Measurements from ENCODE around the gene KCTD5.
"Not testable (repeated sequence)": the region's sequence is repeated elsewhere in the genome, so short reads cannot be mapped to it uniquely, and the experiment has no call there.

The KCTD5 gene

GRCh38 chr16:2686075-2686474, 3.8 kb downstream of the KCTD5 start:
- FAIRE-seq, result peak; percentile 100
- not testable (repeated sequence) for DNase-seq (ENCODE audit: insufficient read length, low spot score)

DNA sequence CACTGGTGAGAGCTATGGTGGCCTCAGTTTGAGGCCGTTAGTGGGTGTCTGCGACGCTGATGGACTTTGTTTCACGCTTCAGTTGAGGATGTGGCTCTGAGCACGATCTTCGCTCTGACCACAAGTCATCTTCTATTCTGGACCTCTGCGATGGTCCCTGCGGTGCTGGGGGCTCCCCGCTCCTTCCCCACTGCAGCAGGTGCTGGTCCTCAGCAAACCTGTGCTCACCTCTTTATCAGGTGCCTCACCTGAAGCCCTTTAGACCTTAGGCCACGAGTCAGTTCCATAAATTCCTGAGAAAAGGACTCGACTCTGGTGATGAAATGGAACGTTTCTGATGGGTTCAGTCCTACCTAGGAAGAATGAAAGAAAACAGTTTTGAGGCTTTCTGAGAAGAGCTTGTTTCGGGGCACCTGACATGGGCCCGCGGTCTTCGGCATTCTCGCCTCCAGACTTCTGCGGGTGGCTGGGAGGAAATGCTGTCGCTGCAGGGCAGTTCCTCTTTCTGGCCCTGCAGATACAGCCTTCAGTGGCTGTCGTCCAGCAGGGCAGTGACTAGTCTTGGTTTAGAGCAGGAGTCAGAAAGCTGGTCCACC, 4.7 kb downstream of the KCTD5 start:
- FAIRE-seq (no peak), DNase-seq (ENCODE audit: insufficient read length, low spot score) (peak; percentile 90)
- TF ChIP-seq POLR2AphosphoS5 (IDR thresholded peaks at IDR 0.05; ENCODE audit: low read depth, low read length), result no peak
- TF ChIP-seq TAF1 (IDR thresholded peaks at IDR 0.05; ENCODE audit: low read depth, low read length), result no peak
- no peak for TF ChIP-seq PAX5 (IDR thresholded peaks at IDR 0.05; ENCODE audit: insufficient read depth, low read length, severe bottlenecking)
- peak; percentile 100 for TF ChIP-seq SPI1 (IDR thresholded peaks at IDR 0.05; ENCODE audit: low read depth, low read length)

DNA sequence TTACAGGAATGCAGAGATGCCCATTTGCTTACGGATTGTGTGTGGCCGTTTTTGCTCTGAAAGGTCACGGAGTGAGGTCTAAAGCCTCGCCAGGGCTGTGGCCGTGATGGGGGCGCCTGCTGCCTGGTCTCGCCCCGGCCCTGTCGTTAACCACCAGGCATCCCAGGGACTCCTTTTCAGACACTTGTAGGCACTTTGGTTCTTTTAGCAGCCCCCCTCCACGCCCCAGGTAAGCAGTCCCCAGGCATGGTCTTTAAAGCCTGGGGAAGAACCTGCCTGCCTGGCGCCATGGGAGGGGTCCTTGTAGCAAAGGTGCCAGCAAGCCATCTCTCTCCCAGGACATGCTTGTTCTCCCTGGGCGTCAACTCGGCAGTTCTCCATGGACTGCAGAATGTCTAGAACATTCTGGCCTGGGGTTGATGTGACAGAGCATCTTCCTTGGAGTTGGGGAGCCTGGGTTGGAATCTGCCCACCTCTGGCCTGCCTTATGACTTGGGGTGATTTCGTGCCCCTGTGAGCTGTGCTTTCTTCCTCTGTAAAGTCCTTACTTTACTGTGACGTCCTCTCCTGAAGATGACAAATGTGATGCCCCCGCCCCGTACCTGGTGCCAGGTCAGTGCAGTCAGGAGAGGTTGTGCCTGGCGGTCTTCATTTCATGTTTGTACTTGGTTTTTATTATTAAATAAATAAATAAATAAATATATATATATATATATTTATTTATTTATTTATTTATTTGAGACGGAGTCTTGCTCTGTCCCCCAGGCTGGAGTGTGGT, 5.4 kb downstream of the KCTD5 start:
- FAIRE-seq (peak; percentile 9), DNase-seq (ENCODE audit: insufficient read length, low spot score) (no peak)
- TF ChIP-seq POU2F2 (IDR thresholded peaks at IDR 0.05; ENCODE audit: low read depth, low read length) (no peak), PAX5 (IDR thresholded peaks at IDR 0.05; ENCODE audit: insufficient read depth, low read length, severe bottlenecking) (no peak), SPI1 (IDR thresholded peaks at IDR 0.05; ENCODE audit: low read depth, low read length) (no peak), POLR2AphosphoS5 (IDR thresholded peaks at IDR 0.05; ENCODE audit: low read depth, low read length) (no peak), TAF1 (IDR thresholded peaks at IDR 0.05; ENCODE audit: low read depth, low read length) (no peak), POLR2A (IDR thresholded peaks at IDR 0.05; ENCODE audit: low read depth, low read length) (no peak)

DNA sequence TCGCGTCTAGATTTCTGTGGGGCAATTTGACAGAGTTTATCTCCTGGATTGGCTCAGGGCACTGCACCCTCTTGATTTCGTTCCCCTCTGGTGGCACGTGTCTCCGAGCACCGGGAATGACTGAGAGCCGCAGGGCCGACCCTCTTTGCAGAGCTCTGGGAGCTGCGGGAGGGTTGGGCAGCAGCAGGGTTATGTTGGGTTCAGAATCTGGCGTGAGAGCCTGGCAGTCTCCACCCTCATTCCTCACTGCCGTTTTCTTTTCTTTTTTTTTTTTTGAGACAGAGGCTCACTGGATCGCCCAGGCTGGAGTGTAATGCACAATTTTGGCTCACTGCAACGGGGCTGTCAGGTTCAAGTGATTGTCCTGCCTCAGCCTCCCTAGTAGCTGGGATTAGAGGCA, 7.1 kb downstream of the KCTD5 start:
- not testable (repeated sequence) for DNase-seq (ENCODE audit: insufficient read length, low spot score)
- peak; percentile 50 for FAIRE-seq

DNA sequence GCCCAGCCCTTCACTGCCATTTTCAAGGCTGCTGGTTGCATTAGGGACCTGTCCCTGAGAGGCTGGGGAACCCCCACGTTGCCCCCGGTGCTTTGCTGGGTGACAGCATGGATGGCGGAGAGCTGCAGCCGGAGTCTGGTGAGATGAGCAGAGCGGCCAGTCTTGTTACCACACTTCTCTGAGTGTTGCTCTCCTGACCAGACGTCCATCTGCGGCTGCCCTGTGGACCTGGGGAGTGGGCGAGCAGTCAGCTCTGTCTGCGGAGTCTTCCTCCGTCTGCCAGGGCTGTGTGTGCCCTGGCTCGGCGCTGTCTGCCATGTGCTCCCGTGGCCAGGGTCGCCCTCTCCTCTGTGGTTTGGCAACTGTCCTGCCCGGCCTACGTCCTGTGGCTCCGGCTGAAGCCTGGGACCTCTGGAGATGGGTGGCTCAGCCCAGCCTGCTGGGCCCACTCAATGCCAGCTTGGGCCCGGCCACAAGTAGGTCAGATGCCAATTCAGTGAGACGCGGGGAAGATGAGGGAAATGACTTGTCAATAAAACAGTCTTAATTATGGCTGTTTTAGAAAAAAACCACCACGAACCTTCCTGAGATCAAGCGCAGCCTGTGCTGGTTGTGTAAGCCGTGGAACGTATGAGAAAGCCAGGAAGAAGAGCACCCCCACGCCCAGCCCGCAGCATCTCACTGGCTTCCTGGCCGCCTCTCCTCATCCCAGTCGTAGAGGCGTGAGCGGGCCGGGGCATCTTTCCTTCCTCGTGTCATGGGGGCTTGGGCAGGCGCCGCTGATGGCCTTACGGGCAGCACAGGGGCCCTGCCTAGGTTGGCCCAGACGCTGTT, 7.9 kb downstream of the KCTD5 start:
- TF ChIP-seq TAF1 (IDR thresholded peaks at IDR 0.05; ENCODE audit: low read depth, low read length) (no peak), POLR2AphosphoS5 (IDR thresholded peaks at IDR 0.05; ENCODE audit: low read depth, low read length) (no peak), POLR2A (IDR thresholded peaks at IDR 0.05; ENCODE audit: low read depth, low read length) (no peak), POU2F2 (IDR thresholded peaks at IDR 0.05; ENCODE audit: low read depth, low read length) (no peak), PAX5 (IDR thresholded peaks at IDR 0.05; ENCODE audit: insufficient read depth, low read length, severe bottlenecking) (no peak), SPI1 (IDR thresholded peaks at IDR 0.05; ENCODE audit: low read depth, low read length) (no peak)
- FAIRE-seq, result no peak
- peak; percentile 1 for DNase-seq (ENCODE audit: insufficient read length, low spot score)

GRCh38 chr16:2690852-2691251, 8.5 kb downstream of the KCTD5 start:
- FAIRE-seq (no peak), DNase-seq (ENCODE audit: insufficient read length, low spot score) (no peak)
- TF ChIP-seq POLR2A (IDR thresholded peaks at IDR 0.05; ENCODE audit: low read depth, low read length) (no peak), SPI1 (IDR thresholded peaks at IDR 0.05; ENCODE audit: low read depth, low read length) (no peak), TAF1 (IDR thresholded peaks at IDR 0.05; ENCODE audit: low read depth, low read length) (no peak), POU2F2 (IDR thresholded peaks at IDR 0.05; ENCODE audit: low read depth, low read length) (no peak), PAX5 (IDR thresholded peaks at IDR 0.05; ENCODE audit: insufficient read depth, low read length, severe bottlenecking) (no peak), POLR2AphosphoS5 (IDR thresholded peaks at IDR 0.05; ENCODE audit: low read depth, low read length) (no peak)

GRCh38 chr16:2691491-2692248, 9.3 kb downstream of the KCTD5 start:
- no peak for TF ChIP-seq PAX5 (IDR thresholded peaks at IDR 0.05; ENCODE audit: insufficient read depth, low read length, severe bottlenecking)
- TF ChIP-seq SPI1 (IDR thresholded peaks at IDR 0.05; ENCODE audit: low read depth, low read length), result no peak
- no peak for TF ChIP-seq POU2F2 (IDR thresholded peaks at IDR 0.05; ENCODE audit: low read depth, low read length)
- no peak for TF ChIP-seq POLR2AphosphoS5 (IDR thresholded peaks at IDR 0.05; ENCODE audit: low read depth, low read length)
- no peak for TF ChIP-seq POLR2A (IDR thresholded peaks at IDR 0.05; ENCODE audit: low read depth, low read length)
- no peak for TF ChIP-seq TAF1 (IDR thresholded peaks at IDR 0.05; ENCODE audit: low read depth, low read length)
- FAIRE-seq (no peak), DNase-seq (ENCODE audit: insufficient read length, low spot score) (peak; percentile 3)

GRCh38 chr16:2692251-2692947, 10.1 kb downstream of the KCTD5 start:
- no peak for FAIRE-seq
- DNase-seq (ENCODE audit: insufficient read length, low spot score), result peak; percentile 5
- TF ChIP-seq TAF1 (IDR thresholded peaks at IDR 0.05; ENCODE audit: low read depth, low read length) (no peak), SPI1 (IDR thresholded peaks at IDR 0.05; ENCODE audit: low read depth, low read length) (no peak), PAX5 (IDR thresholded peaks at IDR 0.05; ENCODE audit: insufficient read depth, low read length, severe bottlenecking) (no peak), POLR2A (IDR thresholded peaks at IDR 0.05; ENCODE audit: low read depth, low read length) (no peak), POLR2AphosphoS5 (IDR thresholded peaks at IDR 0.05; ENCODE audit: low read depth, low read length) (no peak), POU2F2 (IDR thresholded peaks at IDR 0.05; ENCODE audit: low read depth, low read length) (no peak)
